ENCODE data around the gene ATP8A2.

DNA sequence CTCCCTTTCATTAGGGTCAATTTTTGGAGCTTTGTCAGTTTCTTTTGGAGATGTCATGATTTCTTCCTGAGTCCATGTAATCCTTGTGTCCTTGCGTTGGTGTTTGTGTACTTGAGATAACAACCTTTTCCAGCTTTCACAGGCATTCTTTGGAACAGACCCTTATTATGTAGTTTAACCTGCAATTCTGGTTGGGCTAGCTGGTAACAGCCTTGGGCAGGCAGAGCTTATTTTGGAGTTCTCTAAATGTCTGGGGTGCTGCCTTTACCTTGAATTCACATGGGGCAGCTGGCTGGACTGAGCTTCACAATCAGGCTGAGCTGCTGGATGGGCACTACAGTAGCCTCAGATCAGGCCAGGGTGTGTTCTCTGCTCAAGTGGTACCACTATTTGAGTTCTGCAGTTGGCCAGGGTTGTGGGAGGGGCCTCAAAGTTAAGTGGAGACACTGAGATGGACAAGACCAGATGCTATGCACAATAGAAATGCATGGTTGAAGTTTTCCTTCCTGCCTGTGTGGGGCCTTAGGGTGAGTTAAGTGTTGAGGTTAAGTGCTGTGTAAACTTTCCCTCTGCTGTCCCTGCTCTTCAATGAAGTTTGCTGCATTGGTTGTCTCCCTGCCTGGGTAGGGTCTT lies 277.3 kb downstream of the ATP8A2 start:
- no peak for TF ChIP-seq EZH2 (IDR thresholded peaks at IDR 0.05)
- no peak for TF ChIP-seq POLR2AphosphoS5 (IDR thresholded peaks at IDR 0.05; ENCODE audit: borderline replicate concordance, low read depth, low read length)
- no peak for TF ChIP-seq FOXP2 (optimal IDR thresholded peaks at IDR 0.05; ENCODE audit: control extremely low read depth, extremely low read length, insufficient read depth)
